ENCODE results near the gene RDH13.

Gene RDH13

DNA sequence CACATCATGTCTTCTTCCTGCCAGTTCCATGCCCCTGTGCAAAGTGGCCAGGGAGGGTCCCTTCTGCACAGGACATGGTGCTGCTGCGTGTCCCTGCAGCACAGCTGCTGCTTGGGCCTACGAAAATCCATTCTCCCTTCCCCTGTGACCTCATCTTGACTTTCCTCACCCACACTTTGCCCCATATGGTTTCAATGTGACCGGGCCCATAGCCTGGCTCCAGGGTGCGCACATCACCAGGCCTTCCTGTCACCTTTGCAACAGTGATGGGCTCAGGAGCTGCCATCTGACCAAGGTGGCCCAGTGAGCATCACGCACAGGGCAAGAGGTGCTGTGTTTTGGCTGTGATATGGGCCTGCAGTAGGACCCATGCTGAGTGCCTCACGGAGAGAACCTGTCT, 43.6 kb upstream of the RDH13 start:
- no peak overlapping the region for H3K4me3 ChIP-seq (replicated peaks; ENCODE audit: low read depth, low read length)
- DNase-seq (ENCODE audit: extremely low read depth, insufficient read length), result no peak
- H3K36me3 ChIP-seq (ENCODE audit: control insufficient read depth, insufficient read depth, low read length), result peaks cover 3% of the 10 kb centered on the region
- no peaks in the 10 kb centered on the region for H3K27me3 ChIP-seq (replicated peaks; ENCODE audit: control insufficient read depth, insufficient read depth, low read length)
- no peak for TF ChIP-seq CTCF (IDR thresholded peaks at IDR 0.05; ENCODE audit: insufficient read depth, low read length, poor library complexity, severe bottlenecking)

GRCh38 chr19:55105237-55105636, 42.3 kb upstream of the RDH13 start:
- Histone ChIP-seq H3K4me3 (replicated peaks; ENCODE audit: low read depth, low read length) (no peak overlapping the region), H3K36me3 (ENCODE audit: control insufficient read depth, insufficient read depth, low read length) (peaks cover 3% of the 10 kb centered on the region), H3K27me3 (replicated peaks; ENCODE audit: control insufficient read depth, insufficient read depth, low read length) (no peaks in the 10 kb centered on the region)
- DNase-seq (ENCODE audit: extremely low read depth, insufficient read length), result no peak
- no peak for TF ChIP-seq CTCF (IDR thresholded peaks at IDR 0.05; ENCODE audit: insufficient read depth, low read length, poor library complexity, severe bottlenecking)

GRCh38 chr19:55103190-55103589, 40.2 kb upstream of the RDH13 start:
- DNase-seq (ENCODE audit: extremely low read depth, insufficient read length), result no peak
- no peaks in the 10 kb centered on the region for H3K27me3 ChIP-seq (replicated peaks; ENCODE audit: control insufficient read depth, insufficient read depth, low read length)
- H3K4me3 ChIP-seq (replicated peaks; ENCODE audit: low read depth, low read length), result no peak overlapping the region
- H3K36me3 ChIP-seq (ENCODE audit: control insufficient read depth, insufficient read depth, low read length), result peaks cover 11% of the 10 kb centered on the region
- TF ChIP-seq CTCF (IDR thresholded peaks at IDR 0.05; ENCODE audit: insufficient read depth, low read length, poor library complexity, severe bottlenecking), result no peak

- peaks cover 11% of the 10 kb centered on the region for H3K36me3 ChIP-seq (ENCODE audit: control insufficient read depth, insufficient read depth, low read length)
- DNase-seq (ENCODE audit: extremely low read depth, insufficient read length), result no peak
- no peak for TF ChIP-seq CTCF (IDR thresholded peaks at IDR 0.05; ENCODE audit: insufficient read depth, low read length, poor library complexity, severe bottlenecking)
- no peaks in the 10 kb centered on the region for H3K27me3 ChIP-seq (replicated peaks; ENCODE audit: control insufficient read depth, insufficient read depth, low read length)
- no peak overlapping the region for H3K4me3 ChIP-seq (replicated peaks; ENCODE audit: low read depth, low read length)
Measured at GRCh38 chr19:55101261-55101660, 38.3 kb upstream of the RDH13 start.

DNA sequence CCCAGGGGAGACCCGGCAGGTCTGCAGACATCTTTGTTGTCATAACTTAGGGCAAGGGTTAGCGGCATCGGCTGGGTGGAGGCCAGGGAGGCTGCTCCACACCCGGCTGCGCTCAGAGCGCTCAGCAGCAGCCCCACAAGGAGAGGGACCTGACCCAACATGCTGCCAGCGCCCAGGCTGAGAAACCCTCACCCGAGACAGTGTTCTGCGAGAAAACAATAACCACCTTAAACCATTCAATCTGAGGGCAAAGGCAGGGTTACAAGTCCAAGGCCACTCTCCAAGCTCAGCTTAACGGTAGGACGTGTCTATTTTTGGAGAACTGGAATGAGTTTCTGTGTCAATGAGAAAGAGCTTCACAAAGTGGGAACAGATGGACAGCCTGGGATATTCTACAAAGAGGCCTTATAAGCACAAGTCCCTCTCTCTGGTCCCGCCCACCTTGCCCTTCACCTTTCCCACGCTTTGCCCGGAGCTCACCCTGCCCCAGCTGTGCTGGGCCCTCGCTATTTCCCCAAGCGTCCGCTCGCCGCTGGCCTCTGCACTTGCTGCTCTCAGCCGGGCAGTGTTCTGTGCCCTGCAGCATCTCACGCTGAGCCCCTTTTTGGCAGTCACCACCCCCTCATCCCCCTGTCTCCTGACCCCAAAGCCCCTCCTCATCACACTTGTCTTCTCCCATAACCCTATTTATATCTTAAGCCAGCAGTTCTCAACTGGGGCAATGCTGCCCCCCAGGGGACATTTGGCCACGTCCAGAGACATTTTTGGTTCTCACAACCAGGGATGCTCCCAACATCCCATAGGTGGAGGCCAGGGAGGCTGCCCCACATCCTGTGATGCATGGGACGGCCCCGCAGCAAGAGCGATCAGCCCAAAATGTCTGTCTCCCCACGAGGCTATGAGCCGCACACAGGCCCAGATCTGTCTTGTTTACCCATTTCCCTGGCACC, 36.9 kb upstream of the RDH13 start:
- TF ChIP-seq CTCF (IDR thresholded peaks at IDR 0.05; ENCODE audit: insufficient read depth, low read length, poor library complexity, severe bottlenecking), result no peak
- Histone ChIP-seq H3K4me3 (replicated peaks; ENCODE audit: low read depth, low read length) (no peak overlapping the region), H3K36me3 (ENCODE audit: control insufficient read depth, insufficient read depth, low read length) (peaks cover 11% of the 10 kb centered on the region), H3K27me3 (replicated peaks; ENCODE audit: control insufficient read depth, insufficient read depth, low read length) (no peaks in the 10 kb centered on the region)
- DNase-seq (ENCODE audit: extremely low read depth, insufficient read length), result no peak
